ENCODE results near the gene OR2K2. TPM values are rescaled to one million over a fixed set of nuclear protein-coding genes. Genes with fewer than 3 reads are reported as not detected.
"Not testable (repeated sequence)": the region's sequence is repeated elsewhere in the genome, so short reads cannot be mapped to it uniquely, and the experiment has no call there.

OR2K2 gene
- total RNA-seq, 2 donors from 2014 or later, result not detected

GRCh38 chr9:111299599-111299966, 30.4 kb downstream of the OR2K2 start:
- not testable (repeated sequence) for H3K9me3 ChIP-seq; H3K36me3 ChIP-seq; DNase-seq (ENCODE audit: low spot score); H3K4me1 ChIP-seq; H3K27me3 ChIP-seq
- Histone ChIP-seq H3K4me3 (peak overlapping the region in 1 of 2 donors; percentile 5), H3K27ac (peak overlapping the region in 1 of 2 donors; percentile 48)
- peak; percentile 7 to 29 for TF ChIP-seq CTCF (IDR thresholded peaks at IDR 0.05)

- peak; percentile 62 to 86 for TF ChIP-seq CTCF (IDR thresholded peaks at IDR 0.05)
- Histone ChIP-seq H3K4me1 (peaks cover 0 to 3% of the 10 kb centered on the region in 2 donors), H3K36me3 (no peaks in the 10 kb centered on the region), H3K27ac (peak overlapping the region; percentile 36 to 49), H3K4me3 (peak overlapping the region in 1 of 2 donors; percentile 5), H3K9me3 (no peaks in the 10 kb centered on the region), H3K27me3 (no peaks in the 10 kb centered on the region)
- DNase-seq (ENCODE audit: low spot score), result peak; percentile 70
These were observed 31.1 kb downstream of the OR2K2 start for GRCh38 chr9:111298731-111299598.

GRCh38 chr9:111298111-111298510, 31.9 kb downstream of the OR2K2 start:
- no peak for DNase-seq (ENCODE audit: low spot score)
- Histone ChIP-seq H3K9me3 (no peaks in the 10 kb centered on the region), H3K27ac (peak overlapping the region; percentile 1 to 49), H3K4me3 (no peak overlapping the region), H3K27me3 (no peaks in the 10 kb centered on the region), H3K4me1 (peaks cover 0 to 3% of the 10 kb centered on the region in 2 donors), H3K36me3 (no peaks in the 10 kb centered on the region)
- TF ChIP-seq CTCF (IDR thresholded peaks at IDR 0.05), result no peak

- Histone ChIP-seq H3K9me3 (no peaks in the 10 kb centered on the region), H3K4me3 (no peak overlapping the region), H3K27ac (no peak overlapping the region), H3K36me3 (no peaks in the 10 kb centered on the region), H3K4me1 (peaks cover 0 to 3% of the 10 kb centered on the region in 2 donors), H3K27me3 (no peaks in the 10 kb centered on the region)
- no peak for DNase-seq (ENCODE audit: low spot score)
- no peak for TF ChIP-seq CTCF (IDR thresholded peaks at IDR 0.05)
These were observed 32.8 kb downstream of the OR2K2 start for GRCh38 chr9:111297066-111297824.

- Histone ChIP-seq H3K36me3 (no peaks in the 10 kb centered on the region), H3K9me3 (no peaks in the 10 kb centered on the region), H3K4me3 (no peak overlapping the region), H3K27ac (no peak overlapping the region), H3K4me1 (peaks cover 0 to 3% of the 10 kb centered on the region in 2 donors), H3K27me3 (no peaks in the 10 kb centered on the region)
- TF ChIP-seq CTCF (IDR thresholded peaks at IDR 0.05), result no peak
- DNase-seq (ENCODE audit: low spot score), result no peak
These were observed 35.2 kb downstream of the OR2K2 start for GRCh38 chr9:111294691-111295451.

Data from right atrium auricular region (tissue), 2 donors.